ENCODE results near the gene HSCB.

DNA sequence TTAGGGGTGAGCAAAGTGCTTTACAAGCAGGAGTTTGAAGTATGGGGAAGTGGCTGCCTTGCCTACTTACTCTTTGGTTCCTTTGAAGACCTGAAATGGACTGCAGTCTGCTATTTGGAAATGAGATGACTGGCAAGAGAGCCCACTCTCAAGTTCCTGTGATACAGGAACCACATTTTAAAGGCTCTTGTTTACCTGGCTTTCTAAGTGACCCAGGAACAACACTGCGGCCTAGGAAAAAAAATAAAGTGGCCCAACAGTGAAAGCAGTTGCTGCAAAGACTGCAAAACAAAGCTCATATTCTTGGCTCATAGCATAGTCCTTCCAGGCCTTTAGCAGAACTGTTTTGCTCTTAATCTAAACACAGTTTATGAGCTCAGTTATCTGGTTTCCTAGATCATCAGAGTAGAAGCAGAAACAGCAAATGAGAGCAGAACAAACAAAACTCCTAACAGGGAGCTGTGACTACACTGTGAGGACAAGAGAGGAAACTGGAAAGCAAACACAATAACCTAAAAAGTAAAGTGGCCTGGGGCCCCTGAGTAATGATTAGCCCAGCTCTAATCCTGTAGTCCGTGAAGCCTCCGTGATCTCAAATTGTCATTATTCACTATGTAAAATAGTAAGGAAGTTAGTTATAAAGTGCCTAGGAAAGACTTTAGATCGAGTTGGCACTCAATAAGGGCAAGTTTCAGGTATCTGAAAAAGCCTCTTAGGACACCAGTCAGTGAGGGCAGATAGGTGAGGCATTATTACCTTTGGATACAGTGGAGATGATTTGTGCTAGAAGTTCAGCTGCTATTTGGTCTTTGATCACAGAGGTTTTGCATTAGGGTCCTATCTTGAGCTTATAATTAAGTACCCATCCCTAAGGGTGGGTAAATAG lies 42.2 kb downstream of the HSCB start:
- TF ChIP-seq, protein P1, sequence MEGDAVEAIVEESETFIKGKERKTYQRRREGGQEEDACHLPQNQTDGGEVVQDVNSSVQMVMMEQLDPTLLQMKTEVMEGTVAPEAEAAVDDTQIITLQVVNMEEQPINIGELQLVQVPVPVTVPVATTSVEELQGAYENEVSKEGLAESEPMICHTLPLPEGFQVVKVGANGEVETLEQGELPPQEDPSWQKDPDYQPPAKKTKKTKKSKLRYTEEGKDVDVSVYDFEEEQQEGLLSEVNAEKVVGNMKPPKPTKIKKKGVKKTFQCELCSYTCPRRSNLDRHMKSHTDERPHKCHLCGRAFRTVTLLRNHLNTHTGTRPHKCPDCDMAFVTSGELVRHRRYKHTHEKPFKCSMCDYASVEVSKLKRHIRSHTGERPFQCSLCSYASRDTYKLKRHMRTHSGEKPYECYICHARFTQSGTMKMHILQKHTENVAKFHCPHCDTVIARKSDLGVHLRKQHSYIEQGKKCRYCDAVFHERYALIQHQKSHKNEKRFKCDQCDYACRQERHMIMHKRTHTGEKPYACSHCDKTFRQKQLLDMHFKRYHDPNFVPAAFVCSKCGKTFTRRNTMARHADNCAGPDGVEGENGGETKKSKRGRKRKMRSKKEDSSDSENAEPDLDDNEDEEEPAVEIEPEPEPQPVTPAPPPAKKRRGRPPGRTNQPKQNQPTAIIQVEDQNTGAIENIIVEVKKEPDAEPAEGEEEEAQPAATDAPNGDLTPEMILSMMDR (IDR thresholded peaks at IDR 0.05; ENCODE audit: insufficient read depth, low read length, poor library complexity, severe bottlenecking), result no peak
- TF ChIP-seq EZH2phosphoT487 (conservative IDR thresholded peaks at IDR 0.05; ENCODE audit: low read length), result no peak
